HG02870 (cell line): Measurements from ENCODE around the gene DCAF17.
"Not testable (repeated sequence)": the region's sequence is repeated elsewhere in the genome, so short reads cannot be mapped to it uniquely, and the experiment has no call there.

Source experiments
- ATAC-seq: cut with Tn5 transposase; IDR thresholded peaks from one replicate; pipeline ENCODE4 v1.9.1; 2021; ENCODE audit warnings: mild to moderate bottlenecking, moderate library complexity; ENCODE audit not compliant: unreplicated experiment

The DCAF17 gene

GRCh38 chr2:171409436-171409971, 24.5 kb upstream of the DCAF17 start:
- ATAC-seq: no peak

- ATAC-seq: no peak
These were observed 23.9 kb upstream of the DCAF17 start for GRCh38 chr2:171410101-171410500.

DNA sequence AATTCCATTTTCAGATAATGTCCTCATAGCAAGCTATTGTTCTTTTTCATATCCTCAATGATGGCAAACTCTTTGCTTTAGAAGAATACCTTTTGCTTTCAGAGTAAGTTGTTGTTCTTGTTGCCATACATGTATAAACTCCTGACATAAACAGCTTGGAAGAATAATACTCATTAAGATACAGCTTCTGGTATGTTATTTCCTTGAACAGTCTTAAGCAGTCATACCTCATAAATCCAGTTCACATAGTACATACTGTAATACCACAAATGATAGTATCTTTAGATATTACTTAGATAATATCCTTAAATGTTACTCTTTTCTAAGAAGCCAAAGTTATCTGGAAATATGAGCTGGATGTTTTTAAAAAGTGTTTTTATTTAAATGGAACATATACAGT, 23.4 kb upstream of the DCAF17 start:
- no peak for ATAC-seq

DNA sequence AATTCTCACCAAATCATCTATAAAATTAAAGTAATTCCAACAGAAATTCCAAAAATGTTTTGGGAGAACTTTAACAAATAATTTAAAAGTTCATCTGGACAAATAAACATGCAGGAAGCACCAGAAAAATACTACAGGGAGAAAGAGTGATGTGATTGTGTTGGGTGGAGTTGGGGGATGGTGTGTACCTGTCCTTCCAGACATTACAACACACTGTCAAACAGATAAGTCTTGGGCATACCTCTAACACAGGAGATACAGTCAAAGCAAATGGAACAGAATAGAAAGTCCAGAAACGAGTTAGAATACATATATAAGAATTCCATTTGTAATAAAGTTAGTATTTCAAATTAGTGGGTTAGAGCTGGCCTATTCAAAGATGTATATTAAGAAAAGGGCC, 22.8 kb upstream of the DCAF17 start:
- ATAC-seq: no peak

DNA sequence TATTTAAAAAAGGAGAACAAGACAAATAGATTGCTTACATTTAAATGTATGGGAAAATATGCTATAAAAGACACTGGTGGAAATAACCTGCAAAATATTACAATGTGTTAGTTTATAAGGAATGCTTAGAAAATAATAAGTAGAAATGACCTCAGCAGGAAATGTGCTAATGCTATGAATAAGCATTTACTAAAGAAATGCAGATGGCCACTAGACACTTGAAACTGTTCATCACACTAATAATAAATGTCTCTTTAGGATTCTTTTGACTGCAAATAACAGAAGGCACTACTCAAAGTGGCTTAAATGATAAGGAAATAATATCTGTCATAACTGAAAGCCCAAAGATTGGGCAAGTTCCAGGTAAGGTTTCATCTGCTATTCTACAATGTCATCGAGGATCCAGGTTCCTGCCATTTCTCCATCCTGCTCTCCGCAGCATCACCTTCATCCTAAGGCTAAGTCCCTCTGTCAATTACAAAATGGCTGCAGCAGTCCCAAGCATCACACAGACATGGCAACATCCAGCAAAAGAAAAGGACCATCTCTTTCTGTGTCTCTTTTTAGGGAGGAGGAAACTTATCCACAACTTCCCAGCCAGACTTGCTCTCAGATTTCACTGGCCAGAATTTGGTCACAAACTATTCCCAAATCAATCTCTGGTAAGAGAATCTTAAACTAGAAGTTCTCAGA, 22.1 kb upstream of the DCAF17 start:
- no peak for ATAC-seq

GRCh38 chr2:171412571-171413175, 21.4 kb upstream of the DCAF17 start:
- no peak for ATAC-seq

DNA sequence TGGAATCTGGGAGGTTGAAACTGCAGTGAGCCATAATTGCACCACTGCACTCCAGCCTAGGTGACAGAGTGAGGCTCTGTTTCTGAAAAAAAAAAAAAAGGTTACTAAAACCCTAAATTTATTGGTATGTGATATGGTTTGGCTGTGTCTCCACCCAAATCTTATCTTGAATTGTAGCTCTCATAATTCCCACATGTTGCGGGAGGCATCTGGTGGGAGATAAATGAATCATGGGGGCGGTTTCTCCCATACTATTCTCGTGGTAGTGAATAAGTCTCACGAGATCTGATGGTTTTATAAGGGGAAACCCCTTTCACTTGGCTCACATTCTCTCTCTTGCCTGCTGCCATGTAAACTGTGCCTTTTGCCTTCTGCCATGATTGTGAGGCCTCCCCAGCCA, 19.4 kb upstream of the DCAF17 start:
- ATAC-seq: not testable (repeated sequence)

- ATAC-seq: peak; percentile 79
These were observed 17.8 kb upstream of the DCAF17 start for GRCh38 chr2:171416009-171416926.

DNA sequence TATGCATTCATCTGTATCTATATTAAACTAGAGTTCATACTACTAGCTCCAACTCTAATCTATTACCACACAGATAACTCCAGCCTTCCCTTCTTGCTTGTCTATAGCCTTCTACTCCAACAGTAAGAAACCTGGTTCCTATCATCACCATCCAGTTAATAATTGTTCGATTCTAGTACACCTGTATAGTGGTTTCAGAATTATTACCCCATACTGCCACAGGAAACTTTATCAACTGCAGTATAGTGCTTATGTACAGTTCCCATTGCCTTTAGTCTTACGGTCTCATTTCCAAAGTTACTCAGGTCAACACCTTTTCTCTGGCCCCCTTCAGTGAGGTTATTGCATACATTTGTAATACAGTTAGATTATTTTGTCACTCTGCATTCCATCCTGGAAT, 14.7 kb upstream of the DCAF17 start:
- ATAC-seq: no peak

GRCh38 chr2:171420728-171421563, 13.1 kb upstream of the DCAF17 start:
- ATAC-seq: no peak

GRCh38 chr2:171422710-171423495, 11.1 kb upstream of the DCAF17 start:
- ATAC-seq: not testable (repeated sequence)

DNA sequence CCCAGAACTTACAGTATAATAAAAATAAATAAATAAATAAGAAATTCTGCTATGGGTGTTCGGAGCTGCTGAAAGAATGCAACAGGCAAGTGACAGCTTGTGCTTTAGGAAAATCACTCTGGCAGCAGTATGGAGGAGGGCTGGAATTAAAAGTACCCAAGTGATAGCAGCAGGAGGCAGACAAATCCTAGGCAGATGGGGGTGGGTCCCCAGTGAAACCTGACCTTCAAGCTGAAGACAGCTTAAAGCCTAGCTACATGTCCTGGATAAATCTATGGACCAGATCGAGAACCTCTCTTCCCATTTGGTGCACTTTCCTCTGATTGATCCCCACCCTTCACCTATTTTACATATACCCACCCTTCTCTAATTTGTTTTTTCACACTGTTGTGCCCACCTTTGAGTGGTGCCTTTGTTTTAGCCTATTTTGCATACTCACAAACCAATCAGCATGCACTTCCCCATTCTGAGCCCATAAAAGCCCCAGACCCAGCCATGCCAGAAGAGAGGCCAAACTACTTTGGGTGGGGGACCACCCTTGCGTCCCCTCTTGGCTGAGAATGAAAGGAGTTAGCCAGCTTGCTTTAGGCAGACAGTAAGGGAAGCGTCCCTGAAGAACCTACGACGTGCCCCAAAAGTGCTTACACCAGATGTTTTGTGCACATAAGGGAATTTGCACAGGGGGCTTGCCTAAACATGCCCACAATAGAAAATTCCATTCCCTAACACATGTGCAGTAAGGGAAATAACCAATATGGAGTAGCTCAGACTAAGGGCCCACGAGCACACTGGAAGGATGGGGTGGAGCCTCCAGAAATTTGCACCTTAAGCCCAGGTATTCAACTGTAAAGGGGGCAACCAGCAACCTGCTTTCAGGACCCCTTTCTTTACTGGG, 3.3 kb upstream of the DCAF17 start:
- ATAC-seq: no peak

- no peak for ATAC-seq
These were observed 2.3 kb upstream of the DCAF17 start for GRCh38 chr2:171431677-171432167.

DNA sequence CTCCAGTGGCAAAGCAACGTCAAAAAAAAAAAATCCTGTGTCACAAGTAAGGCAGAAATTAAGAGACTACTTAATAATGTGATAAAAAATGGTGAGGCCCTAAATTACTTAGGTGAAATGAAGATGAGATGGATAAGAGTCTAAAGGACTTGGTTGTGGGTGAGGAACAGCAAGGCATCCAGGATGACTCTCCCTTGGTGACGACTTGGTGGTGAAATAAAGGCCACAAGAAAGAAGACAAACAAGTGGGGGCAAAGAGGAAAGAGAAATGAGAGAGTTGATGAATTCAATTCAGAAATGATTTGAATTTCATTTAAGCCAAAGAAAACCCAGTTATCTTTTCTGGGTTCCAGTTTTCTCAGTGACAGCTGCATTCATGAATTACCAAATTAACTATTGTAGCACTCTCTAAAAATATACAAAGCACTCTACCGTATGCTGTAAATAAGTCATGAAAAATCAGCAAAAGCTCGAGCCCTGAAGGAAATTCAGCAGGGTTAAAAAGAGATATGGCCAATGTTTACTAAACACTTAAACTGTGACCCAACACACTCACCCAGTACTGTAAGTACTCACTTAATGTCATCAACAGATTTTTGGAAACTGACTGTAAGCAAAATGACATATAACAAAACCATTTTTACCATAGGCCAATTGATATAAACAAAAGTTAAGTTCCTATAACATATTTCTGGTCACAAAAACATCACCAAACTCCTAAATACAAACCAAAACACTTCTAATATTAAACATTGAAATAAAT, 1.6 kb upstream of the DCAF17 start:
- ATAC-seq: no peak

DNA sequence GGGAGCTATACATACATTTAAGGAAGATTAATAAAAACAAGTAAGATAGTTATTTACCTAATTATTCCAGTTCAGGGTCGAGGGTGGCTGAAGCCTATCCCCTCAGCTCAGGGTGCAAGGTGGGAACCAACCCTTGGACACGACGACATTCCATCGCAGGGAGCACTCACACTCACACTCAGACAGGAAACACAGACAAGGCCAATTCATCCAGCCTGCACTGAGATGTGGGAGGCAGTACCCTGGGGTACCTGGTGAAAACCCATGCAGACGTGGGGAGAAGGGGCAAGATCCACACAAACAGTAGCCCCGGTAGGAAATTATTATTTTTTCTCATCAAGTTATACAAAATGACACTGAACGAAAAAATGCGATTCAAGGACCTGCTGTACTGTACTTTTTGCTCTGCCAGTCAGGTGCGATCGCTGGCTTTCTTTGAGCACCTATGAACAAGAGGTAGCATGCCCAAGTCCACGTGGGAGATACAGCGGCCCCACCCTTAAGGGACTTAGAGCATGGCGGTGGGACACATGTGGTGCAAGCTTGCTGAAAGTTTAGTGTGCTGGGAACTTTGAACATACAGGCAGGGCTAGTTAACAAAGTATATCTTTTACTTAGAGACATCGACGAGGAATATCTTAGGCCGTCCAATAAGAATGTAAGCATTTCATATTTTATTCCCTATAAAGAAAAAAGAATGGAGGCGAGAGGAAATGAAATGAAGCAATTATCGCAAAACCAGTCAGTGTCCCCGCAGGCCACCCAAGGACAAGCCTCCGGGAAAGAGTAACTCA, 860 bp upstream of the DCAF17 start:
- no peak for ATAC-seq

DNA sequence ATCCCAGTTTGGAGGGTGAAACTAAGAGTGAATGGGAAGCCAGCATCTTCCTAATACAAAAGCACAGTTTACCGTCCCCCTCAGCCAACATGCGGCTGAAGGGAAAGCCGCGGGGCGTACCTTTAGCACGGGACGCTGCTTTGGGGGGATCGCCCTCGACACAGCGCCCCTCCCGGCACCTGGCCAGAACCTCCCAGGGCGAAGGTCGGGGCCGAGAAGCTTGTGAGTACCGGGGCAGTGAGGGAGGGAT, 338 bp upstream of the DCAF17 start, which contains the start of gene METTL8:
TSS of gene METTL8 (minus strand) at position 228 of the 250 bp plus-strand sequence. CDS start 41,805 bp downstream, outside the sequence.
- ATAC-seq: no peak

DNA sequence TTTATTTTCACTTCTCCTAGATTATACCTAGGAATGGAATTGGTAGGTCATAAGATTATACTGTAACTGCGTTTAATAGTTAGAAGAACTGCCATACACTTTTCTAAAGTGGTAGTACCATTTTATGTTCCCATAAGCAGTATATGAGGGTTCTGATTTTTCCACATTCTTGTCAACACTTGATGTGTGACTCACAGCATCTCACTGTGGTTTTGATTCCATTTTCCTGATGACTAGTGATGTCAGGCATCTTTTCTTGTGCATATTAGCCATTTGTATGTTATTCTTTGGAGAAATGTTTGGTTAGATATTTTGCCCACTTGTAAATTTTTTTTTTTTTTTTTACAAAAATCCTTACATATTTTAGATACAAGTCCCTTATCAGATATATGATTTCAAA, 2.3 kb downstream of the DCAF17 start:
- ATAC-seq: no peak
